Stimulated activated naive CD8-positive, alpha-beta T cell treated with anti-CD3 and anti-CD28 coated beads, Interleukin-15, Interleukin-2, amounts not matched to agents 100 U/mL and 50 U/mL, for 24 hours (primary cell): ENCODE results near the gene OSR1.
"Not testable (repeated sequence)": the region's sequence is repeated elsewhere in the genome, so short reads cannot be mapped to it uniquely, and the experiment has no call there.

Source experiments
- ATAC-seq: fragments of 150-1000 bp; cut with Tn5 transposase; one replicate; pipeline ENCODE4 v1.10.0; 2021
- DNase-seq: peaks from one replicate; pipeline ENCODE4 v3.0.0; 2021

The OSR1 gene

DNA sequence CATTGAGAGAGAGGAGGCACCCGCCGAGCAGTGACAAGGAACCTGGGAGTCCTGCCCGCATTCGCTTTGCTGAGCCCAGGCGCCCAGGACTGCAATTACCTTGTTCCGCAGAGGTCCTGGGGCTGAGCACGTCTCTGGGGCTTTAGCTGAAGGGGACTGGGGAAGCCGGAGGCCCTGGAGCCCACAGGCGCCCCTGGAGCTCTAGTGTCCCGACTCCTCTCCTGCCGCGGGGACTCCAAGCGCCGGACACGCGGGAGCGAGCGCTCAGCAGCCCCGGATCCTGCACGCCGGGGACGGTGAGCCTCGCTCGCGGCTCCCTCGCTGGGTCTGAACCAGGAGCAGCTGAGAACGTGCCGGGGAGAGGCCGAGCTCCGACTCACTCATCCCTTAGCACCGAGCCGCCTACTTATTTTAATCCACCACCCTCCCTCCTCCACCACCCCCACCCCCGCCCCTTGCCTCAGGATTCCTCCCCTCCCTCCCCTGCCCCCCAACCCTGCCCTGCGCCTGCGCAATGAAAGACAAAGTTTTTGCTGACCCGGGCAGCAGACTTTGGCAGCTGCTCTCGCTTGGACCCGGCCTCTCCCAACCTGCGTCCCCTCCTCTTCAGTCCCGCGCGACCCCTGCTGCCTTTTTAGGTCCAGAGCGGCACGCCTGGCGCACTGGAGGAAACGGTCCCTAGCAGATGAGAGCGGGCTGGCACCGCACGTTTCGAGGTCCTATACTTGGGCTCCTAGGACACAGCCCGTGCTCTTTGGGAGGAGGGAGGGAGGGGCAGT lies at the start of gene OSR1:
Gene OSR1, minus strand, starts transcription at position 382 of the 779 bp plus-strand sequence. CDS start 4,818 bp downstream, outside the sequence.
- no peak for DNase-seq
- no peak for ATAC-seq

DNA sequence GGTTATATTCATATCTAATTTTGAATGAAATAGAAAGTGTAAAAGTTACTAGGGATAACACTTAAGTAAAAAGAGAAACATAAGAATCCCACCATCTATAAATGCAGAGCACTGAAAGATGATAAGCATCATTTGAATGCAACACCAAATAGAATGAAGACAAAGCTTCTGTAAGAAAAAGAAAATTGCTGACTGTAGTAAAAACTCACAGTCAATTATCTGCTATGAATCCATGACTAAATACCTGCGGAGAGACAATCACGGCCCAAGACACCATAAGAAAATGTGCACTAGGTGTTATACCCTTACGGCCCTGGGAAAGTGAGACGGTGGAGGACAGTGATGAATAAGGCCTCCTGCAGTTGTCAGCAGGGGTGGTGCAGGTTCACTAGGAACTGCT lies 45.4 kb upstream of the OSR1 start:
- DNase-seq: no peak
- no peak for ATAC-seq

DNA sequence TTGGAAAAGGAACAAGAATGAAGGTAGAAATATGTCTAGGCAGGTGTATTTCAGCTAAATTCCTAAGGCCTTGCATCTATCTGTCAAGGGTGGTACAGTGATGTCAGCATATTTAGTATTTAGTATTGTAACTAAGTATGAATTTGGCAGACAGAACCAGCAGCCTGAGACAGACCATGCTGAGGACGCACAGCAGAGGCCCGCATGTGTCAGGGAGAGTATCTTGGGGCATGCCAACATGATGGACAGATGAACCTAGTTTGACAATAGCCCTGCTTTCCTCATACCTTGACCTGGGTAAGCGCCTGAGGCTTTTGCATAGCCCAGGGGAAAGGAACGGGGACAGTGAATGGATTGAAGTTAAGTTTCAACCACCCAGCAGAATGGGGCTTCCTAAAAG lies 33.8 kb upstream of the OSR1 start:
- no peak for ATAC-seq
- DNase-seq: no peak

DNA sequence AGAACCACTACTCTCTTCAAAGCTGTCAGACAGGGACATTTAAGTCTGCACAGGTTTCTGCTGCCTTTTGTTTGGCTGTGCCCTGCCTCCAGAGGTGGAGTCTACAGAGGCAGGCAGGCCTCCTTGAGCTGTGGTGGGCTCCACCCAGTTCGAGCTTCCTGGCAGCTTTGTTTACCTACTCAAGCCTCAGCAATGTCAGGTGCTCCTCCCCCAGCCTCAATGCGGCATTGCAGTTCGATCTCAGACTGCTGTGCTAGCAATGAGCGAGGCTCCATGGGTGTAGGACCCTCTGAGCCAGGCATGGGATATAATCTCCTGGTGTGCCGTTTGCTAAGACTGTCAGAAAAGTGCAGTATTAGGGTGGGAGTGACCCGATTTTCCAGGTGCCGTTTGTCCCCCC lies 31.0 kb upstream of the OSR1 start:
- ATAC-seq: not testable (repeated sequence)

DNA sequence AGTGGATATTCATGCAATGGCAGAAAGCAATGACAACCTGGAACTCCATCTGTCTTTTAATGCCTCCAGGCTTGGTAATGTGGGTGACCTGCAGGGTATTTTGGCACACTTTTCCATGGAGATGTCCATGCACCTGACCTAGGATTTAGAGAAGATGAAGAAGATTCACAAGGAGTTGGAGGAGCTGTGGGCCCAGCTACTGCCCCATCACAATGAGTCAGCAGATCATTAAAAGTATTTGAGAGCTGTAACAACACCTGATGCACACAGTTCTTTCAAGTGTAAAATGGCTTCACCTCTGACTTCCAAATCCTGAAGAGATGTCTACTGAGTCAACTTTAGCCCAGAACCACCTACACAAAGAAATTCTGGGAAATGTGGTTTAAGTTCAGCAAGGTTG lies 22.1 kb upstream of the OSR1 start:
- DNase-seq (no peak), ATAC-seq (no peak)

More for the DNA sequence above, 31.0 kb upstream of the OSR1 start:
- DNase-seq: not testable (repeated sequence)

DNA sequence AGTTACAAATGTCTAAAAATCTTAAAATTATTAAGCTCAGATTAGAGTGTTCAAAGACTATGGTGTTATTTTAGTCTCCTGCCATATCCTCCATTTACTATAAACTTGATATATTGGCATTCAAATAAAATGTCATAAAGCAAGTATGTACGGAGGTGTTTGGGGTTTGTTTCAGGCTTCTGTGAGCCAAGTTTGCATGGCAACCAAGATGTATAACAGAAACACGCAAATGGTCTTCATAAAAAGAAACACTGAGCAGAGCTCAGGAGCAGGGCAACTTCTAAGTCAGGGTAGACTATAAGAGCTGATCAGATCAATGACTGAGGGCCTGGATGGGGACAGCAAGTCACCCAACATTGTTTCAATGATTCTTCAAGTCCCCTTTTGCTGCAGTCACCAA lies 20.5 kb upstream of the OSR1 start:
- ATAC-seq: no peak
- no peak for DNase-seq

DNA sequence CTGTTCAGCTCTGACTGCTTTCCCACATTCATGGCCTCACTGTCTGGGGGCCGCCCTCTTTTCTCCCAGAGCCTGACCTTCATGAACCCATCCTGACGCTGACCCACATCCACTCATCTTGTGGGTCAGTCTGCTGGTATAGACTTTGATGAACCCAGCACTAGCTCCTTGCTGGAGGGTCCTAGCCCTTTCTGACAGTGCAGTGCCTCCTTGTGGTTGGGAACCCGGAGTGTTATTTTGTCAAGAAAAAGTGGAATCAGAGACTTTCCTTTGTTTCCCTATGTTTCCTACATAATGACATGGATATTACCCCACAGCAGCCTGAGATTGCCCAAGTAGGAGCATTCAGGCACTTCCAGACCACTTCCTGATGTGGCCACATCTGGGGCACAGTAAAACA lies 19.3 kb upstream of the OSR1 start:
- ATAC-seq (no peak), DNase-seq (no peak)

DNA sequence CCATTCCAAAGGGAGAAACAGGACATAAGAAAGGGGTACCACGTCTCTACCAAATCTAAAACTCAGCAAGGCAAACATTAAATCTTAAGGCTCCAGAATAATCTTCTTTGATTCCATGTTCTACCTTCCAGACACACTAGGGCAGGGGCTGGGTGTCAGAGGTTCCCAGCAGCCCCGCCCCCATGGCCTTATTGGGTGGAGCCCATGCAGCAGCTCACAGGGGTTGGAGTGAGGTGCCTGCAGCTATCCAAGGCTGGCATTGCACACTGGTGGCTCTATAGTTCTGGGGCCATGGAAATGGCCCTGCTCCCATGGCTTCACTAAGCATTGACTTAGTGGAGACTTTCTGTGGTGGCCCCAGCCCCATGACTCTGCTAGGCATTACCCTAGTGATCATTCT lies 14.9 kb upstream of the OSR1 start:
- ATAC-seq (no peak), DNase-seq (no peak)

DNA sequence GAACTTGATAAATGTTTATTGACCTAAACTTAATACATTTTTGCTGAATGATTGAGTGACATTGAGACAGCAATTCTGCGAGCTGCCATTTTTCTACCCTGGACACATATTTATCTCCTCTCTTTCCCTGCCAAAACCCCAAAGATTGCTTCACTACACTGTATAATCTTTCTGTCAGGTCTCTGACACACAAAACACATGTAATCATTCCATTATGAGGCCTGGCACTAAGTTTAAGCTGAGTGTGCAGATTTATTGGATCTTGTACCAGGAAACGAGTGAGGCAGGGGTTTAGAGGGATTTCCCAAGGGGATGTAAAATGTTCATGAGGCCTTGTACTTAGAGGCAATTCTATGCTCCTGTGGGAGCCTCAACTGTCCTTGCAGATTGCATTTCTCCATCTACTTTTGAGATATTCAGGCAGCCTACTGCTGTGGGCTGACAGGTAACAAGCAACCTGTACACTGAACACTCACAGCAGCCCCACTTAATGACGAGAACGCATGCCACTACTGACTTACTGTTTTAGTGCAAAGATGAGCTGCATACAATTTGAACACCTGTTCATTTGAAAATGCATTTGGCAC lies 13.7 kb upstream of the OSR1 start:
- no peak for ATAC-seq
- no peak for DNase-seq

DNA sequence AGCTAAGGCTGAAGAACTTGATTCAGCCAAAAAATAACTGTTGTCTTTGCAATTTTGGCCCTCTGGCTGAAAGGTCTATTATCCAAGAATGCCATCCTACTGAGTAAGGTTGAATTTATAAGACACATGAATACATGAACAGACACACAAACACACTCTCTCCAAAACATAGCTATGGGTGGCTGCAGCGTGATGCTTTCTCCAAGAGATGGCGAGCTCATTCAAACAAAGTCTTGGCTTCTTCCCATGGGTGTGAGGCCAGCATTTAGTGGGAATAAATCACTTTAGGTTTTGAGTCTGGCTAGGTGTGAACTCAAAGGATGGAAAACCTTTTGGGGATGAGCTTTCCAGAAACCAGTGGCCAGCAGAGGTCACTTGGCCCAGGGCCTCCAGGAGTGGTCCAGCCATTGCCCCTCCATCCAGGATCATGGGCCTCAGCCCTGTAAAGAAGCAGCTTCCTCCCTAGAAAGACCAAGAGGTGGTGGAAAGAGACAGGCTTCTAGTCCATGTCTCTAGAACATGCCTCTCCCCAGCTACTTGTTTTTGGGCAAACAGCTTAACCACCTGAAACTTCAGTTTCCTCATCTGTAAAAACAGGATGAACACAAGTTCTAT lies 11.0 kb upstream of the OSR1 start:
- no peak for DNase-seq
- ATAC-seq: no peak

DNA sequence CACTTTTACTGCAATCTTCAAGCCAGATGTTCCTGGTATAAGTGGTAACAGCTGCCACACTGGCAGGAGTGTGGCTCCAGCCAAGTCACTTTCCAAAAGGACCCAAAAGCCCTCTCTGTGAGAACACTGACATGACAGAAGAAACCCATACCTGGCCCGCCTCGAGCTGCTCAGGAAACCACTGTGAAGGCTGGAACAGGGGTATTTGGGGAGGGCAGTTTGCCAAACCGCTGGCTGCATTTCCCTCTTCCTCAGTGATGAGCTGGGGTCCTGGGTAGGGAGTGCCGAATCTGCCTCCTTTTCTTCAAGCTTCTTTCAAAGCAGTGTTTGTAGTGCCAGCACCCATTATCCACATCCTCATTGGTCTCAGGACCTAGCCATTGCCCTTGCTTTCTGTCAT lies 10.3 kb upstream of the OSR1 start:
- DNase-seq (no peak), ATAC-seq (no peak)

DNA sequence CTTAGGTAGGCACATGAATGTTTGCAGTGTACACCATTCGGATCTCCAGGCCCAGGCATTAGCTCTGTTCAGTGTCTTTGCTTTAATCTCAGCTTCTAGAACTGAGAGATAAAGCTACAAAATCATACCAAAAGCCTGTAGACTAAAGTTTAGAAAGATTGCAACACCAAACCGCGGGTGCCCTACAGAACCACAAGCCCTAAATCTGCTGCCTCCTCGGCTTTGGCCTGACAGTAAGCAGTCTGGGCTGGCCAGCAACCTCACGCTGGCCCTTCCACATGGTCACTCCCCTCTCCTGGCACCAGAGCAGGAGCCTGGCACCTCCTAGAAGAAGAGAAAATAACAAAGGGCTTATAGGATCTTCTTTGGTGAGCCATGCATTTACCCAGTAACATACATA lies 8.9 kb upstream of the OSR1 start:
- DNase-seq (no peak), ATAC-seq (no peak)

DNA sequence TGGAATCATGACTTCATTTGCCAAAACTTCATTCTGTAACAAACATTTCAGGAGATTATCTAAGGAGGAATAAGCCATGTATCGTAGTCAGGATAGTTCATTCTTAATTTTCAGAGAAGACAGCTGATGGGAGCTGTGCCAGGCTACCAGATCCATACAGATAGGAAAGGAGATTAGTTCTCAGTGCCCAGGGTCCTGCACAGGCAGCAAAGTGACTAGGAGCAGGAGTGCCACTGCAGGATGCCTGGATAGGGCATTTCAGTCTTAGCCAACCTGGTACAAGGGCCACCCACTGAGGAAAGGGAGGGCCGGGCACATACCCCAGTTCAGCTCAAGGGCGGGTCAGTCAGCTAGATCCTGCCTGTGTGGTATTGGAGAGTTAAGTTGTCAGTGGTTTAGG lies 6.7 kb upstream of the OSR1 start:
- DNase-seq (no peak), ATAC-seq (no peak)

DNA sequence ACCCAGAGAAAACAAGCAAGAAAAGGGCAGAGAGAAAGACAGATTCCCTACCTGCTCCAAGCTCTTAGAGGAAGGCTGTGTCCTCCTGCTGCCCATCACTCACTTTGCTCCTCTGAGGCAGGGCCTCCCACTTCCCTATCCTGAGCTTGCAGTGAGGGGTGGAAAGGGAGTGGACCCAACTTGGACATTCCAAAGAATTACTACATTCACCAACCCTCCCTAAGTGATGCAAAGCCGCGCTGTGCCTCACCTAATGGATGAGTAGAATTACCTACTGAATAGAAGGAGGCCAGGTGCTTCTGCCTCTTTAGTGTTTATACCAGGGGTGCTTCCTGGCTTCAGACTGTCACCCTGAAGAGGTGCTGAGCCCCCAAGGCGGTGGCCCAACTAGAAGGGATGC lies 5.6 kb upstream of the OSR1 start:
- no peak for ATAC-seq
- DNase-seq: no peak

DNA sequence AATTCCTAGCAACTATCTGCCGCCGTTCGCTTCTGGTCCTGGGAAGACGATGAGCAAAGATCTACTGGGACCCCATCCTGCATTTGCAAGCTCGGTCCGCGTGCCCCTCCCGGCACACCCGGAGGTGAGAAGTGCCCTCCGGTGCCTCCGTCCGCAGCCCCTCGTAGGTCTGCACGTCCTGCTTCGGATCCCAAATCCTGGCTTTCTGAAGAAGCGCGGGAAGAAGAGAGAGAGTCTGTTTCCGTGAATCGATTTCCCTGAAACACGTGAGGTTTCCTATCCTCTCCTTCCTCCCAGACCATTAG lies 5.0 kb upstream of the OSR1 start:
- DNase-seq: no peak
- ATAC-seq: no peak

DNA sequence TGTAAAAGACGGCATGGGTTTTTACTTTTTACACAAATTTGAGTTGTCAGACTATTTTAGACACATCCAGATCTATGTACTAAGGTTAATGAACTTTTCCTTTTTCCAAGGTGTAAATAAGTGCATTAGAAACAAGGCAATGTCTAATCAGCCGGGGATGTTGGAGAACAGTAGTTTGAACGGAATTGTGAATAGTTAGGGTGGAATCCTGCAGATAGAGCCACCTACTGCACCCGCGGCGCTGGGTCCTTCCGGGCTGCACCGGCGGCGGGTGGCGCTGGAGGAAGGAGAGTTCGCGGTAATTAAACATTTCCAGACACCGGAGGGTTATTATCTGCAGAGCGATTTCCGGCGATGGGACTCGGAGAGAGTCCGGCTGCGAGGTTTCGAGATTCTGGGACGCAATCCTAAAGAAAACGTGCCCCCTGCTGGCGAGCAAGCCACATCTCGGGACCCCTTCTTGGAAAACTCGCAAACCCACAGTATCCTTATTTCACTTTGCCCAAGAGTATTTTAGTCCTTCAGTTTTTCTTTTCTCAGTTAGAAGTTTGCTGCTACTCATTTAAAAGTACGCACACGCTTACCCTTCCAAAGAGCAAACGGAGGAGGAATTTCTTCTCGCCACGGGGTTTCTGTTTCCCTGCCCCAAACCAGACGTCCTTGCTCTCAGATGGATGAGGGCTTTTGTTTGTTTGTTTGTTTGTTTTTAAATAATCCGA lies 4.5 kb upstream of the OSR1 start:
- peak; percentile 69 for ATAC-seq
- DNase-seq: peak; percentile 73

DNA sequence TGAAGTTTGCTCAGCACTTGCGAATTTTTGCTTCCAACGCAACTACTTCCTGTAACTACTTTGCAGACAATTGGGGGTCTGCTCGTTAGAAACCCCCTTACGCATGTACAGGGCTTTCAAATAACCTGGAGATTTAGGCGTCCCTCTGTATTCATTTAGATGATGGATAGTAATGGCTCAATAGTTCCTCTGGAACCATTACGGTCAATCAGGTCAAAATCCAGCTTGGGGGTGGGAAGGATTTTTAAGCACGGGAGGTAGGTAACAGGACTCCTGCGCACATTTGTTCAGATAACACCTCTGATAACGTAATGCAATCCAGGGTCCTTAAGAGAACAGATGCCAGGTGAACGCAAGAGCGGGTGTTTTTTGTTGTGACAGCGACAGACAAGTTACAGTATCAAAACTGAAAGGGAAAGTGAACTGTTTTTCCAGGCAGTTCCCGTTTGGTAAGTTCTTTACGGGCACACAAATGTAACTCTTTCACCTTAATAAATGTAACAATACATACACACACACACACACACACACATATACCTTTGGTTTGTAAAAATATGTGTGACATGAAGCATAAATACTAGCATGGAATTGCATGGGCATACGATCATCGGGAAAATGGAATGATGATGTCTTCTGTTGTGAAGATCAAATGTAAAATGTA lies 3.8 kb upstream of the OSR1 start:
- no peak for ATAC-seq
- DNase-seq: no peak

DNA sequence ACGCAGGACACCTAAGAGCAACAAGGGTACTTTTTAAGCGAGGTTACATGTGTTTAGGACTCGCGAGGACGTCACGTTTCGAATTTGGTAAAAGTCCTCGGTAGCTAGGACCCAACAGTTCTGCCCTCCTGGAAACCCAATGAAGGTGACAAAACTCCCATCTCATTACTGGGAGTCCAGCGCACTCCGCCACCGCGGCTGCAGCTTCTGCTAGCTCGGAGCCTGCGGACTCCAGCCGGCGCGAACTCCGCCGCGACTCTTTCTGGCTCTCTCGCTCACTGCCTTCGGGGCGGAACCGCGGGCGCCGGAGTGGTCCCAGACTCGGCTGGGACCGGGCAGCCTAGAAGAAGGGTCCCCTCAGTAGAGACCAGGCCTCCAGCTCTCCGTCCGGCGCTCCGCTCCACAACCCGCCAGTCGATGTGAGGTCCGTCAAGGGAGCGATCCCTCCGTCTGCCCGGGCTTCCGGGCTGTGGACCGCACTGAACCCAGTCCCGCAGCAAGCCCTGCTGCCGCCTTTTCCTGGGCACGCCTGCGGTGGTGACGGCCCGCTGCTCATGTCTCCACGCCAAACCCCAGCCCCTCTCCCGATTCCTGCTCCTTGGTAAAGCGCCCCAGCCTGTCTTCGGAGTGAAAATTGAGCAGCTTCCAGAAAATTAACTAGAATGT lies 3.0 kb upstream of the OSR1 start:
- DNase-seq: no peak
- ATAC-seq: no peak

DNA sequence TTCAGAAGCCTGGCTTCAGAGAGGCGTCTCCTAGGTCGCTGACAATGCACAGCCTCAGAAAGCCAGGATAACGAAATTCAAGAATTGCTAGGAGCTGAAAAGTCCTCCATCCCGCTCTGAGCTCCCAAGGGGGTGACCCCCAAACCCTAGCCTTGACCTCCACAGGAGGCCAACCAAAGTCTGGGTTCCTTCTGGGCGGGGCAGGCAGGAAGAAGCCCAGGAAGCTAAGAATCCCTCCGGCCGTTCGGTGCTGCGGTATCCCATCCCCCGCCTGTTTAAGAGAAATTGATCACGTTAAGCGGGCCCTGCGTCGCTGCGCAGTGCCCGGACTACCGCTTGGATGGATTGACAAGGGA lies 2.5 kb upstream of the OSR1 start:
- DNase-seq: no peak
- ATAC-seq: no peak

DNA sequence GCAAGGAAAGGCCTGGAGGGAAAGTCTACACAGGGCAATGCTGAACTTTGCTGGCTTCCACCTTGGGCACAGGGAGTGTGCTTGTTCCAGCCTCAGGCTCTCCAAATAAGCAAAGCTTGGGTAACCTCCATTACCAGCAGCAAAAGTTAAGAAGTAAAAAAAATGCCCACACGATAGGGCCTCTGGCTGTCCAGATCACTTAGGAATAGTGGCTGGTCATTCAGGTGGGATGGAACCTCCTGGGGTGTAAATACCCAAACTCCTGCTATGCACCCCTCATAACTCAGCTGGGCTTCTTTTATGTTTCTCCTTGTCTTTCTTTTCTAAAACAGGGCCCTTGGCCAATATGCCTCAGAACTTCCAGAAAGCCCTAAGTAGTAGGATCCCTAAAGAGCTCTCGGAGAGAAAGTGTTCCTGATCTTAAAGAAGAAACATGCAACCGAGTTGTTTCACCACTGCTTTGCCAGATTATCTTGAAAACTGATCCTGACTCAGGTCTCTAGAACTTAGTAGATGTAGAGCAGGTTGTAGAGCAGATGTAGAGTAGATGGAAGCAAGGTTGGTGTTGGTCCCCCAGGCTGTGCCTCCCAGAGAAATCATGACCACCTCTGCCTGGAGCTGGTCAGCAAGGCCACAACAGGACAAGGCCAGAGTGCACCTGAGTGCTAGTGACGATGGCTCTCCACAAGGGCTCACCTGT lies 2.0 kb upstream of the OSR1 start:
- ATAC-seq (no peak), DNase-seq (no peak)

DNA sequence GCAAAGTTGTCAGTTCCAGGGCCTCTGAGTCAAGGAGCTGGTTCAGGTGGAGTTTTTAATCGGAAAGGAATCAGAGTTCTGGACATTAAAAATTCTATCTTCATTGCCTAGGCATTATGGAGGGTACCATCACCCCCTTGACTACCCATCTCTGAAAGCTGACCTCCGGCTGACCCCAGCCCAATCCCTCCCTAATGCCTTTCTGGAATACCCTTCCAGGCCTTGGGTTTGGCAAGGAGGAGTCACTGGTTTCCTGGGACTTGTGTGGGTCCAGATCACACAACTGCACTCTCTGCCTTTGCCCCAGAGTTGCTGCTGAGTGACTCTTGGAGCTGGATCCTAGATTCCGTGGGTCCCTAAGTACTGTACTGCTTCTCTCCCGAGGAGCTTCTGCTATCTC lies 1.0 kb upstream of the OSR1 start:
- no peak for DNase-seq
- ATAC-seq: no peak

DNA sequence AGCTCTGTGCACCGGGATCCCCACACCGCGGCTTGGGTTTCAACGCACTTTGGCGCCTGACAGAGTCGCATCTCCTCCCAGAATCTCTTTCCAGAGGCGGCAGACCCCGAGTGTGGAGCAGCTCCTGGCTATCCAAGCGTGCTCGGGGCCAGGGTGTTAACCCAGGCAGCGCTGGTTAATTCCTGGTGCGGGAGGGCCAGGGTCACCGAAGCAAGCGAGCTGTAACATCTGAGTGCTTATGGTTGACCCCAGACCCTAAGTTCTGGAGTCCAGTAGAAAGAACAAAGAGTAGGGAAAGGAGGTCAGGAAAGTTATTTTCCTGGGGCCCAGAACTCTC lies 566 bp upstream of the OSR1 start:
- no peak for ATAC-seq
- no peak for DNase-seq
